ENCODE results near the gene INHBC. TPM values are rescaled to one million over a fixed set of nuclear protein-coding genes. Genes with fewer than 3 reads are reported as not detected.
"Not testable (repeated sequence)": the region's sequence is repeated elsewhere in the genome, so short reads cannot be mapped to it uniquely, and the experiment has no call there.

INHBC gene
- total and polyA plus RNA-seq, 7 donors: not detected

- H3K36me3 ChIP-seq: peaks cover 19 to 40% (median 22%) of the 10 kb centered on the region in 4 donors
- TF ChIP-seq, protein P1, sequence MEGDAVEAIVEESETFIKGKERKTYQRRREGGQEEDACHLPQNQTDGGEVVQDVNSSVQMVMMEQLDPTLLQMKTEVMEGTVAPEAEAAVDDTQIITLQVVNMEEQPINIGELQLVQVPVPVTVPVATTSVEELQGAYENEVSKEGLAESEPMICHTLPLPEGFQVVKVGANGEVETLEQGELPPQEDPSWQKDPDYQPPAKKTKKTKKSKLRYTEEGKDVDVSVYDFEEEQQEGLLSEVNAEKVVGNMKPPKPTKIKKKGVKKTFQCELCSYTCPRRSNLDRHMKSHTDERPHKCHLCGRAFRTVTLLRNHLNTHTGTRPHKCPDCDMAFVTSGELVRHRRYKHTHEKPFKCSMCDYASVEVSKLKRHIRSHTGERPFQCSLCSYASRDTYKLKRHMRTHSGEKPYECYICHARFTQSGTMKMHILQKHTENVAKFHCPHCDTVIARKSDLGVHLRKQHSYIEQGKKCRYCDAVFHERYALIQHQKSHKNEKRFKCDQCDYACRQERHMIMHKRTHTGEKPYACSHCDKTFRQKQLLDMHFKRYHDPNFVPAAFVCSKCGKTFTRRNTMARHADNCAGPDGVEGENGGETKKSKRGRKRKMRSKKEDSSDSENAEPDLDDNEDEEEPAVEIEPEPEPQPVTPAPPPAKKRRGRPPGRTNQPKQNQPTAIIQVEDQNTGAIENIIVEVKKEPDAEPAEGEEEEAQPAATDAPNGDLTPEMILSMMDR (IDR thresholded peaks at IDR 0.05): no peak
- TF ChIP-seq POLR2AphosphoS5 (IDR thresholded peaks at IDR 0.05): no peak
- no peak for TF ChIP-seq POLR2A (IDR thresholded peaks at IDR 0.05)
- TF ChIP-seq EP300 (IDR thresholded peaks at IDR 0.05): no peak
- WGBS, 2 donors: 28 to 35% methylated on average over 11 of the region's 11 CpGs
- peaks cover 0 to 22% (median 13%) of the 10 kb centered on the region in 4 donors for H3K4me1 ChIP-seq
- intact Hi-C loops (cut with DNase I): loop anchor here (5.0 kb wide), 1 partner anchor 34 kb away; the partner anchor contains the start of genes DDIT3 and MBD6
- no peak for DNase-seq
- H3K9me3 ChIP-seq: no peaks in the 10 kb centered on the region
- peak overlapping the region; percentile 80 to 97 (median 92) for H3K4me3 ChIP-seq
- H3K27me3 ChIP-seq: no peaks in the 10 kb centered on the region
- H3K27ac ChIP-seq: peak overlapping the region; percentile 81 to 87 (median 86)
These were observed 54.0 kb downstream of the INHBC start for GRCh38 chr12:57488402-57489156.

GRCh38 chr12:57489157-57489641, 54.6 kb downstream of the INHBC start:
- no peaks in the 10 kb centered on the region for H3K9me3 ChIP-seq
- H3K27me3 ChIP-seq: no peaks in the 10 kb centered on the region
- peak overlapping the region in 2 of 4 donors; percentile 80 to 97 for H3K4me3 ChIP-seq
- H3K4me1 ChIP-seq: peaks cover 0 to 22% (median 13%) of the 10 kb centered on the region in 4 donors
- peak overlapping the region in 1 of 4 donors; percentile 87 for H3K27ac ChIP-seq
- WGBS, 2 donors: 90 to 91% methylated on average over 5 of the region's 5 CpGs
- TF ChIP-seq EP300 (IDR thresholded peaks at IDR 0.05): no peak
- TF ChIP-seq POLR2A (IDR thresholded peaks at IDR 0.05): no peak
- TF ChIP-seq, protein P1 (IDR thresholded peaks at IDR 0.05): no peak
- TF ChIP-seq POLR2AphosphoS5 (IDR thresholded peaks at IDR 0.05): no peak
- no peak for DNase-seq
- intact Hi-C loops (cut with DNase I): loop anchor here (5.0 kb wide), 1 partner anchor 33 kb away; the partner anchor contains the start of genes DDIT3 and MBD6
- H3K36me3 ChIP-seq: peaks cover 19 to 44% (median 22%) of the 10 kb centered on the region in 4 donors

- H3K9me3 ChIP-seq: no peaks in the 10 kb centered on the region
- no peaks in the 10 kb centered on the region for H3K27me3 ChIP-seq
- intact Hi-C loops (cut with DNase I): no loop called here
- no peak for DNase-seq
- no peak for TF ChIP-seq POLR2AphosphoS5 (IDR thresholded peaks at IDR 0.05)
- TF ChIP-seq POLR2A (IDR thresholded peaks at IDR 0.05): no peak
- TF ChIP-seq, protein P1 (IDR thresholded peaks at IDR 0.05): no peak
- no peak for TF ChIP-seq EP300 (IDR thresholded peaks at IDR 0.05)
- WGBS, 2 donors: 97 to 98% methylated on average over 4 of the region's 4 CpGs
- peaks cover 19 to 48% (median 22%) of the 10 kb centered on the region in 4 donors for H3K36me3 ChIP-seq
- H3K27ac ChIP-seq: no peak overlapping the region
- H3K4me1 ChIP-seq: peaks cover 0 to 22% (median 13%) of the 10 kb centered on the region in 4 donors
- no peak overlapping the region for H3K4me3 ChIP-seq
These were observed 55.5 kb downstream of the INHBC start for GRCh38 chr12:57490126-57490525.

DNA sequence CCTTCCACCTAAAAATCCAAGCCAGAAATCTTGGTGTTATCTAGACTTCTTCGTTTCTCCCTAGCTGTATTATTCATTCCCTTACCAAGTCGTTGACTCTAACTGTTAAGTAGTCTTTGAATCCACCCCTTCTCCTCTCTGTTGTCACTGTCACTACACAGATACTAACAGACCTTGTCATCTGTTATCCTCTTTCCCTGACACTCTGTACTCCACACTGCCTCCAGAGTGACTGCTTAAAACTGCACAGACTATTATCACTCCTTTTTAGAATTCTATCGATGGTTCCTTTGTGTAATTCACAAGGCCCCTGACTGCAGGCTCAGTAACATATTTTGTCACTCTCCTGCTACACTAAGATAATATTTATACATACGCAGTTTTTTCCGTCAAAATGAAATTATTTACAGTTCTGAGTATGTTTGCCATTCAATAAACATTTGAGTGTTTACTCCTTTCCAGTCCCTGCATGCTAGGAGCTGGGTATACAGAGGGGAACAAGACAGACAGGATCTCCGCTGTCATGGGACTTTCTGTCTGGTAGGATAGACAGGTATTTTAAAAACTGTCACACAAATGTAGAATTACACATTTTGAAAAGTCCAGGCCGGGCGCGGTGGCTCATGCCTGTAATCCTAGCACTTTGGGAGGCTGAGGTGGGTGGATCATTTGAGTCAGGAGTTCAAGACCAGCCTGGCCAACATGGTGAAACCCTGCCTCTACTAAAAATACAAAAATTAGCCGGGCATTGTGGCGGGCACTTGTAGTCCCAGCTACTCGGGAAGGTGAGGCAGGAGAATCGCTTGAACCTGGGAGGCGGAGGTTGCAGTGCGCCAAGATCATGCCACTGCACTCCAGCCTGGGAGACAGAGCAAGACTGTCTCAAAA, 57.1 kb downstream of the INHBC start:
- no peak for DNase-seq
- H3K4me1 ChIP-seq: peaks cover 0 to 22% (median 13%) of the 10 kb centered on the region in 4 donors
- H3K36me3 ChIP-seq: peaks cover 19 to 62% (median 22%) of the 10 kb centered on the region in 4 donors
- 91 to 92% methylated on average over 15 of the region's 15 CpGs for WGBS, 2 donors
- H3K27me3 ChIP-seq: no peaks in the 10 kb centered on the region
- intact Hi-C loops (cut with DNase I): no loop called here
- TF ChIP-seq, protein P1 (IDR thresholded peaks at IDR 0.05): no peak
- TF ChIP-seq POLR2A (IDR thresholded peaks at IDR 0.05) (no peak), POLR2AphosphoS5 (IDR thresholded peaks at IDR 0.05) (no peak), EP300 (IDR thresholded peaks at IDR 0.05) (no peak)
- H3K4me3 ChIP-seq: no peak overlapping the region
- H3K9me3 ChIP-seq: no peaks in the 10 kb centered on the region
- no peak overlapping the region for H3K27ac ChIP-seq

GRCh38 chr12:57495051-57495701, 60.6 kb downstream of the INHBC start:
- H3K9me3 ChIP-seq; H3K4me3 ChIP-seq; DNase-seq; H3K27ac ChIP-seq; H3K27me3 ChIP-seq; intact Hi-C loops (cut with DNase I); H3K4me1 ChIP-seq: not testable (repeated sequence)
- WGBS, 2 donors: 97% methylated on average over 45 of the region's 48 CpGs
- H3K36me3 ChIP-seq: peaks cover 24 to 85% (median 36%) of the 10 kb centered on the region in 4 donors

Data from sigmoid colon (tissue), 7 donors.